SK-N-SH (cell line): Measurements from ENCODE around the gene YARS1. TPM values are rescaled to one million over a fixed set of nuclear protein-coding genes. Genes with fewer than 3 reads are reported as not detected.

Source experiments
- CTCF ChIA-PET: fragments of 300-600, 350-600 bp; formaldehyde crosslinking; extraction: SDS; loops from one replicate; lab custom pipeline; 2021; lab: Yijun Ruan, JAX
- POLR2A ChIA-PET: fragments of 350-600 bp; sonication (Branson Sonifier 250); formaldehyde crosslinking; extraction: SDS; loops from one replicate; lab custom pipeline; 2020; ENCODE audit warnings: antibody characterized with exemption, inconsistent platforms; lab: Yijun Ruan, JAX
- DNase-seq: peaks from one replicate; pipeline ENCODE4 v3.0.0; 2012
- H2AFZ ChIP-seq: fragments of 200-600 bp; sonication (generic); 2 replicates; pipeline ENCODE4 v1.8.1; 2016; ENCODE audit warnings: antibody characterized with exemption, mild to moderate bottlenecking, low read depth
- H3F3A ChIP-seq: fragments of 200-600 bp; sonication (generic); replicated peaks from 2 replicates; pipeline ENCODE3; 2016; ENCODE audit warnings: antibody characterized with exemption, mild to moderate bottlenecking; ENCODE audit not compliant: insufficient read depth
- H3K27ac ChIP-seq, 2 experiments: fragments of 200-500 bp in 1 of 2; fragments of 200-600 bp in 1 of 2; sonication (Bioruptor generic) in 1 of 2; sonication (generic), shearing (Covaris generic) in 1 of 2; 2 replicates each; pipeline versions ENCODE4 v1.5.1 to v1.6.1; 2014 to 2016; ENCODE audit warnings: low read depth in 2 of 2, inconsistent platforms in 1 of 2, low read length in 1 of 2, mild to moderate bottlenecking in 1 of 2, mixed read lengths in 1 of 2
- H3K27me3 ChIP-seq: fragments of 200-600 bp; sonication (generic), shearing (Covaris generic); 2 replicates; pipeline ENCODE4 v1.6.1; 2016; ENCODE audit warnings: mixed run types; ENCODE audit not compliant: insufficient read depth
- H3K36me3 ChIP-seq, 2 experiments: fragments of 200-500 bp in 1 of 2; fragments of 200-600 bp in 1 of 2; sonication (Bioruptor generic) in 1 of 2; sonication (generic) in 1 of 2; replicated peaks in 1 of 2; 2 replicates each; pipeline versions ENCODE3 to v1.5.1; 2014 to 2016; ENCODE audit warnings: low read length in 1 of 2, mild to moderate bottlenecking in 1 of 2; ENCODE audit not compliant: insufficient read depth in 2 of 2, control insufficient read depth in 1 of 2
- H3K4me1 ChIP-seq, 2 experiments: fragments of 200-500 bp in 1 of 2; fragments of 200-600 bp in 1 of 2; sonication (Bioruptor generic) in 1 of 2; sonication (generic), shearing (Covaris generic) in 1 of 2; 2 replicates each; pipeline versions ENCODE4 v1.5.1 to v1.6.1; 2014 to 2016; ENCODE audit warnings: low read depth in 1 of 2, low read length in 1 of 2, mixed run types in 1 of 2; ENCODE audit not compliant: insufficient read depth in 2 of 2, control insufficient read depth in 1 of 2
- H3K4me2 ChIP-seq: fragments of 200-600 bp; sonication (generic), shearing (Covaris generic); 2 replicates; pipeline ENCODE4 v1.6.1; 2017; ENCODE audit warnings: mixed run types
- H3K4me3 ChIP-seq, 2 experiments: fragments of 200-500 bp in 1 of 2; fragments of 200-600 bp in 1 of 2; sonication (Bioruptor generic) in 1 of 2; sonication (generic), shearing (Covaris generic) in 1 of 2; 2 replicates each; pipeline versions ENCODE4 v1.5.1 to v1.8.1; 2014 to 2016; ENCODE audit warnings: low read depth in 2 of 2, inconsistent platforms in 1 of 2, low read length in 1 of 2, mild to moderate bottlenecking in 1 of 2, mixed read lengths in 1 of 2, moderate library complexity in 1 of 2
- H3K79me2 ChIP-seq: fragments of 200-600 bp; sonication (generic); 2 replicates; pipeline ENCODE4 v1.8.1; 2017; ENCODE audit warnings: mild to moderate bottlenecking; ENCODE audit not compliant: insufficient read depth
- H3K9ac ChIP-seq: fragments of 200-600 bp; sonication (generic); 2 replicates; pipeline ENCODE4 v1.6.1; 2017; ENCODE audit warnings: mixed run types
- H3K9me2 ChIP-seq: fragments of 200-600 bp; sonication (generic); 2 replicates; pipeline ENCODE4 v1.6.1; 2017; ENCODE audit warnings: mixed run types
- H3K9me3 ChIP-seq: fragments of 200-600 bp; sonication (generic); 2 replicates; pipeline ENCODE4 v1.6.1; 2017; ENCODE audit warnings: mixed run types, mild to moderate bottlenecking, moderate library complexity
- H4K20me1 ChIP-seq: fragments of 200-600 bp; sonication (generic); 2 replicates; pipeline ENCODE4 v1.6.1; 2017; ENCODE audit warnings: mild to moderate bottlenecking, mixed run types; ENCODE audit not compliant: insufficient read depth
- CTCF ChIP-seq: fragments of 200-600 bp; sonication (generic); IDR thresholded peaks from 2 replicates; pipeline ENCODE4 v1.6.1; 2017; ENCODE audit warnings: antibody characterized with exemption, mild to moderate bottlenecking, moderate library complexity
- EP300 ChIP-seq, 2 experiments: IDR thresholded peaks; 2 replicates each; pipeline versions ENCODE4 v1.4.0 to v1.6.1; 2012; ENCODE audit warnings: borderline replicate concordance in 1 of 2, low read depth in 1 of 2, low read length in 1 of 2
- FOSL2 ChIP-seq: IDR thresholded peaks from 2 replicates; pipeline ENCODE4 v1.4.0; 2012; ENCODE audit warnings: low read depth, mild to moderate bottlenecking, moderate library complexity, borderline replicate concordance
- FOXM1 ChIP-seq: IDR thresholded peaks from 2 replicates; pipeline ENCODE4 v1.4.0; 2012; ENCODE audit warnings: low read depth, mild to moderate bottlenecking
- GABPA ChIP-seq: IDR thresholded peaks from 2 replicates; pipeline ENCODE4 v1.4.0; 2012; ENCODE audit warnings: low read depth, mild to moderate bottlenecking
- GATA2 ChIP-seq: sonication (generic); formaldehyde crosslinking; IDR thresholded peaks from 2 replicates; pipeline ENCODE4 v1.5.0; 2020; ENCODE audit warnings: mild to moderate bottlenecking, missing genetic modification reagents
- MAX ChIP-seq: IDR thresholded peaks from 2 replicates; pipeline ENCODE4 v1.4.0; 2012; ENCODE audit warnings: low read depth
- NFIC ChIP-seq: IDR thresholded peaks from 2 replicates; pipeline ENCODE4 v1.4.0; 2012; ENCODE audit warnings: borderline replicate concordance
- PBX3 ChIP-seq: IDR thresholded peaks from 2 replicates; pipeline ENCODE4; 2012
- USF2 ChIP-seq: fragments of 150-350 bp; IDR thresholded peaks from 2 replicates; pipeline ENCODE4 v1.6.1; 2017; ENCODE audit warnings: antibody characterized with exemption, low read length, low read depth, borderline replicate concordance
- WGBS: methylation state at CpG from one replicate; pipeline ENCODE4 v1.1.6; 2017; ENCODE audit warnings: low lambda C conversion rate; 5-methylcytosine and 5-hydroxymethylcytosine counted together
- polyA plus RNA-seq, 3 experiments: library from polyadenylated mRNA; depleted of rRNA; stranded (reverse); fragments of >200 nt; gene quantifications; 2 replicates each; pipeline ENCODE4 v1.2.3, GENCODE V29; 2012

YARS1 gene
- polyA plus RNA-seq, 1 of the 3 experiments (the other 2 are of a cell fraction), result 46.3 TPM

- ChIA-PET POLR2A (interaction anchor here (2.0 kb wide), 1 partner anchor 13 kb away, joined by 7 read pairs; no protein-coding TSS in a partner anchor), CTCF (interaction anchor here (1.8 to 4.8 kb wide), 3 partner anchors 12 to 50 kb away, joined by 6 to 49 read pairs (median 19); no protein-coding TSS in a partner anchor)
- no peak overlapping the region; the same call in 1 of the 2 replicates for H2AFZ ChIP-seq
- peaks cover 11% of the 10 kb centered on the region for H3F3A ChIP-seq
- no peaks in the 10 kb centered on the region for H3K36me3 ChIP-seq
- H3K4me3 ChIP-seq, result no peak overlapping the region
- WGBS, result 71% methylated on average over 2 of the region's 2 CpGs
- no peaks in the 10 kb centered on the region for H3K9me3 ChIP-seq
- no peaks in the 10 kb centered on the region for H4K20me1 ChIP-seq
- no peak for DNase-seq
- H3K27ac ChIP-seq, result peak overlapping the region in 1 of 2 experiments; percentile 44; a peak in 2 of 4 replicates
- no peaks in the 10 kb centered on the region for H3K27me3 ChIP-seq
- H3K79me2 ChIP-seq, result 0 out of 2 replicates have a peak, but pooled peaks cover 3% of the 10 kb centered on the region
- no peaks in the 10 kb centered on the region for H3K9me2 ChIP-seq
- H3K4me2 ChIP-seq, result 0 out of 2 replicates have a peak overlapping the region, but pooled peaks have one; percentile 0
- H3K9ac ChIP-seq, result no peak overlapping the region
- TF ChIP-seq CTCF (no peak), EP300 (IDR thresholded peaks at IDR 0.05; ENCODE audit: borderline replicate concordance in 1 of 2, low read depth in 1 of 2, low read length in 1 of 2) (no peak), NFIC (no peak), FOSL2 (no peak), GABPA (no peak), USF2 (no peak)
- H3K4me1 ChIP-seq, result peaks cover 25 to 47% of the 10 kb centered on the region in 2 experiments
These were observed 55.2 kb downstream of the YARS1 start for GRCh38 chr1:32761936-32762335.

- H3K27ac ChIP-seq, result peak overlapping the region; percentile 6 to 44; a peak in 2 of 4 replicates
- CTCF ChIA-PET, result interaction anchor here (1.8 to 4.8 kb wide), 3 partner anchors 13 to 50 kb away, joined by 6 to 49 read pairs (median 19); no protein-coding TSS in a partner anchor
- H3K9ac ChIP-seq, result no peak overlapping the region
- peaks cover 11% of the 10 kb centered on the region for H3F3A ChIP-seq
- POLR2A ChIA-PET, result interaction anchor here (0.6 to 2.0 kb wide), 2 partner anchors 13 to 241 kb away, joined by 3 to 7 read pairs; no protein-coding TSS in a partner anchor
- H3K9me3 ChIP-seq, result no peaks in the 10 kb centered on the region
- H3K9me2 ChIP-seq, result no peaks in the 10 kb centered on the region
- 0 out of 2 replicates have a peak, but pooled peaks cover 3% of the 10 kb centered on the region for H3K79me2 ChIP-seq
- 0 out of 2 replicates have a peak, but pooled peaks have one; percentile 65 for TF ChIP-seq MAX
- peak; percentile 62 for TF ChIP-seq PBX3
- no peak for TF ChIP-seq CTCF
- peak; percentile 24; the same call in 1 of the 2 replicates for TF ChIP-seq GATA2 (CRISPR knock-in tag)
- TF ChIP-seq FOXM1, result no peak
- peak; percentile 77 for TF ChIP-seq NFIC
- peaks cover 20 to 42% of the 10 kb centered on the region in 2 experiments; a peak in 3 of 4 replicates for H3K4me1 ChIP-seq
- no peaks in the 10 kb centered on the region for H3K36me3 ChIP-seq
- H3K4me3 ChIP-seq, result no peak overlapping the region
- no peaks in the 10 kb centered on the region for H3K27me3 ChIP-seq
- 0 out of 2 replicates have a peak overlapping the region, but pooled peaks have one; percentile 0 for H3K4me2 ChIP-seq
- peak; percentile 67 for DNase-seq
- WGBS, result 20% methylated on average over 5 of the region's 10 CpGs
- H4K20me1 ChIP-seq, result no peaks in the 10 kb centered on the region
- H2AFZ ChIP-seq, result no peak overlapping the region
These were observed 55.8 kb downstream of the YARS1 start for GRCh38 chr1:32761253-32761877.
